ENCODE data around the gene TNNI2.
"Not testable (repeated sequence)": the region's sequence is repeated elsewhere in the genome, so short reads cannot be mapped to it uniquely, and the experiment has no call there.

TNNI2 gene

GRCh38 chr11:1838426-1839144 is at the start of gene TNNI2:
TNNI2 (plus strand) TSS chr11:1838981; CDS start chr11:1839697, 716 bp downstream.
- DNase-seq (ENCODE audit: low spot score): no peak

- no peak for DNase-seq (ENCODE audit: low spot score)
Measured at GRCh38 chr11:1791912-1792311, 46.9 kb upstream of the TNNI2 start.

GRCh38 chr11:1792461-1792860 is 46.3 kb upstream of the TNNI2 start:
- DNase-seq (ENCODE audit: low spot score): no peak

- DNase-seq (ENCODE audit: low spot score): no peak
Measured at GRCh38 chr11:1793081-1793480, 45.7 kb upstream of the TNNI2 start.

- DNase-seq (ENCODE audit: low spot score): no peak
Measured at GRCh38 chr11:1796413-1797011, 42.3 kb upstream of the TNNI2 start.

- no peak for DNase-seq (ENCODE audit: low spot score)
Measured at GRCh38 chr11:1797391-1798125, 41.2 kb upstream of the TNNI2 start.

- DNase-seq (ENCODE audit: low spot score): no peak
Measured at GRCh38 chr11:1803246-1803645, 35.5 kb upstream of the TNNI2 start.

- DNase-seq (ENCODE audit: low spot score): not testable (repeated sequence)
Measured at GRCh38 chr11:1803835-1804519, 34.8 kb upstream of the TNNI2 start.

- no peak for DNase-seq (ENCODE audit: low spot score)
Measured at GRCh38 chr11:1805525-1805924, 33.3 kb upstream of the TNNI2 start.

GRCh38 chr11:1807264-1807995 is 31.4 kb upstream of the TNNI2 start:
- peak; percentile 20 for DNase-seq (ENCODE audit: low spot score)

GRCh38 chr11:1810761-1811160 is 28.0 kb upstream of the TNNI2 start:
- no peak for DNase-seq (ENCODE audit: low spot score)

GRCh38 chr11:1812274-1812673 is 26.5 kb upstream of the TNNI2 start:
- DNase-seq (ENCODE audit: low spot score): no peak

GRCh38 chr11:1812801-1813200 is 26.0 kb upstream of the TNNI2 start:
- no peak for DNase-seq (ENCODE audit: low spot score)

- not testable (repeated sequence) for DNase-seq (ENCODE audit: low spot score)
Measured at GRCh38 chr11:1813356-1813755, 25.4 kb upstream of the TNNI2 start.

- DNase-seq (ENCODE audit: low spot score): no peak
Measured at GRCh38 chr11:1814691-1815090, 24.1 kb upstream of the TNNI2 start.

GRCh38 chr11:1815311-1815710 is 23.5 kb upstream of the TNNI2 start:
- no peak for DNase-seq (ENCODE audit: low spot score)

GRCh38 chr11:1815751-1816150 is 23.0 kb upstream of the TNNI2 start:
- no peak for DNase-seq (ENCODE audit: low spot score)

GRCh38 chr11:1817000-1817399 is 21.8 kb upstream of the TNNI2 start:
- DNase-seq (ENCODE audit: low spot score): no peak

- DNase-seq (ENCODE audit: low spot score): no peak
Measured at GRCh38 chr11:1817511-1817910, 21.3 kb upstream of the TNNI2 start.

- no peak for DNase-seq (ENCODE audit: low spot score)
Measured at GRCh38 chr11:1819074-1819473, 19.7 kb upstream of the TNNI2 start.

- no peak for DNase-seq (ENCODE audit: low spot score)
Measured at GRCh38 chr11:1820463-1821325, 18.1 kb upstream of the TNNI2 start.

Measured in RKO (cell line).